ENCODE data around the gene GLI1. TPM values are rescaled to one million over a fixed set of nuclear protein-coding genes. Genes with fewer than 3 reads are reported as not detected.

The GLI1 gene
- total and polyA plus RNA-seq, 2 of the 13 experiments (the other 11 are each of a cell fraction or from before 2014, with no cell fraction given) = 0.09 to 0.20 TPM

- TF ChIP-seq ZC3H4 (CRISPR knock-in tag; IDR thresholded peaks at IDR 0.05; ENCODE audit: borderline replicate concordance) = peak; percentile 39; the same call in 1 of the 2 replicates
- TF ChIP-seq PTBP1 (IDR thresholded peaks at IDR 0.05; ENCODE audit: low read depth, low read length, poor library complexity, severe bottlenecking) = no peak
- no peak for TF ChIP-seq PBX2 (CRISPR knock-in tag; IDR thresholded peaks at IDR 0.05)
- TF ChIP-seq ZNF354B (CRISPR knock-in tag; IDR thresholded peaks at IDR 0.05) = 0 out of 2 replicates have a peak, but pooled peaks have one; percentile 34
- peak; percentile 50; the same call in 1 of the 2 replicates for TF ChIP-seq ETV5 (CRISPR knock-in tag; IDR thresholded peaks at IDR 0.05; ENCODE audit: borderline replicate concordance)
- TF ChIP-seq ADNP (CRISPR knock-in tag; IDR thresholded peaks at IDR 0.05) = no peak
- TF ChIP-seq RAD21 (CRISPR knock-in tag; IDR thresholded peaks at IDR 0.05) = peak; percentile 50; the same call in 1 of the 2 replicates
- 0 out of 2 replicates have a peak, but pooled peaks have one; percentile 55 for TF ChIP-seq ZNF761 (CRISPR knock-in tag; conservative IDR thresholded peaks at IDR 0.05)
- no peak for TF ChIP-seq ZNF629 (CRISPR knock-in tag; conservative IDR thresholded peaks at IDR 0.05)
- TF ChIP-seq HNF1B (CRISPR knock-in tag; IDR thresholded peaks at IDR 0.05) = 0 out of 2 replicates have a peak, but pooled peaks have one; percentile 1
- TF ChIP-seq ELF3 (CRISPR knock-in tag; IDR thresholded peaks at IDR 0.05) = peak; percentile 38; the same call in 1 of the 2 replicates
- TF ChIP-seq ZBTB7B (CRISPR knock-in tag; IDR thresholded peaks at IDR 0.05) = peak; percentile 87
- no peak for TF ChIP-seq ZNF770 (CRISPR knock-in tag; IDR thresholded peaks at IDR 0.05)
- TF ChIP-seq FOXA3 (CRISPR knock-in tag; IDR thresholded peaks at IDR 0.05) = peak; percentile 23; the same call in 1 of the 2 replicates
- TF ChIP-seq RXRB (CRISPR knock-in tag; IDR thresholded peaks at IDR 0.05; ENCODE audit: borderline replicate concordance) = peak; percentile 31; the same call in 1 of the 2 replicates
- TF ChIP-seq CBX2 (IDR thresholded peaks at IDR 0.05; ENCODE audit: low read depth, low read length) = no peak
- no peak for TF ChIP-seq CBX2 (CRISPR knock-in tag; IDR thresholded peaks at IDR 0.05; ENCODE audit: low read depth)
- TF ChIP-seq HMGXB4 (CRISPR knock-in tag; IDR thresholded peaks at IDR 0.05; ENCODE audit: borderline replicate concordance in 1 of 2, low read depth in 1 of 2) = peak; percentile 82 to 91
- TF ChIP-seq TEAD3 (CRISPR knock-in tag; optimal IDR thresholded peaks at IDR 0.05; ENCODE audit: borderline replicate concordance) = peak; percentile 87
- TF ChIP-seq BRD4 (CRISPR knock-in tag; IDR thresholded peaks at IDR 0.05) = no peak
- TF ChIP-seq THAP11 (CRISPR knock-in tag; IDR thresholded peaks at IDR 0.05) = peak; percentile 67
- peak; percentile 54; the same call in 1 of the 2 replicates for TF ChIP-seq HDAC2 (CRISPR knock-in tag; IDR thresholded peaks at IDR 0.05)
- TF ChIP-seq IRF2 (CRISPR knock-in tag; IDR thresholded peaks at IDR 0.05) = 0 out of 2 replicates have a peak, but pooled peaks have one; percentile 23
- peak; percentile 44; the same call in 1 of the 2 replicates for TF ChIP-seq KAT8 (CRISPR knock-in tag; IDR thresholded peaks at IDR 0.05)
Measured at GRCh38 chr12:57456145-57456700, 3.4 kb upstream of the GLI1 start (continued).

Measured in HepG2 (cell line).